Neural cell (in vitro differentiated cells): ENCODE measurements around the gene MACO1.

Experiments
- CTCF ChIP-seq: fragments of 450-650 bp; IDR thresholded peaks from 2 replicates; pipeline ENCODE4 v1.5.1; 2014; ENCODE audit warnings: antibody characterized with exemption, mild to moderate bottlenecking, moderate library complexity; ENCODE audit not compliant: poor library complexity, severe bottlenecking
- EP300 ChIP-seq: fragments of 450-650 bp; conservative IDR thresholded peaks from 2 replicates; pipeline ENCODE4 v1.6.1; 2014; ENCODE audit warnings: antibody characterized with exemption, mild to moderate bottlenecking, moderate library complexity; ENCODE audit not compliant: poor library complexity, severe bottlenecking
- EZH2 ChIP-seq: fragments of 200-600, 300-800 bp; shearing (Covaris generic), sonication (generic); IDR thresholded peaks from 2 replicates; pipeline ENCODE4 v1.6.1; 2014; ENCODE audit warnings: antibody characterized with exemption, low read length, borderline replicate concordance, mild to moderate bottlenecking; ENCODE audit not compliant: insufficient read depth, poor library complexity, severe bottlenecking
- MXI1 ChIP-seq: fragments of 450-650 bp; conservative IDR thresholded peaks from 2 replicates; pipeline ENCODE4 v1.6.1; 2014; ENCODE audit warnings: antibody characterized with exemption, mild to moderate bottlenecking; ENCODE audit not compliant: poor library complexity, severe bottlenecking
- POLR2AphosphoS5 ChIP-seq: IDR thresholded peaks from 2 replicates; pipeline ENCODE4 v1.6.1; 2012
- RAD21 ChIP-seq: fragments of 450-650 bp; conservative IDR thresholded peaks from 2 replicates; pipeline ENCODE4 v1.6.1; 2014; ENCODE audit warnings: antibody characterized with exemption, mild to moderate bottlenecking, moderate library complexity
- SMC3 ChIP-seq: fragments of 450-650 bp; conservative IDR thresholded peaks from 2 replicates; pipeline ENCODE4 v1.6.1; 2014; ENCODE audit warnings: antibody characterized with exemption, mild to moderate bottlenecking, moderate library complexity; ENCODE audit not compliant: poor library complexity
- TAF1 ChIP-seq: IDR thresholded peaks from 2 replicates; pipeline ENCODE4 v1.6.1; 2012; ENCODE audit warnings: low read depth
- TF ChIP-seq, protein P1 (sequence below): IDR thresholded peaks from 2 replicates; pipeline ENCODE4 v1.6.1; 2012; ENCODE audit warnings: borderline replicate concordance

- TF ChIP-seq CTCF (no peak), EP300 (no peak), POLR2AphosphoS5 (no peak), SMC3 (no peak), EZH2 (no peak), TAF1 (no peak), MXI1 (no peak), RAD21 (no peak)
- TF ChIP-seq, protein P1, sequence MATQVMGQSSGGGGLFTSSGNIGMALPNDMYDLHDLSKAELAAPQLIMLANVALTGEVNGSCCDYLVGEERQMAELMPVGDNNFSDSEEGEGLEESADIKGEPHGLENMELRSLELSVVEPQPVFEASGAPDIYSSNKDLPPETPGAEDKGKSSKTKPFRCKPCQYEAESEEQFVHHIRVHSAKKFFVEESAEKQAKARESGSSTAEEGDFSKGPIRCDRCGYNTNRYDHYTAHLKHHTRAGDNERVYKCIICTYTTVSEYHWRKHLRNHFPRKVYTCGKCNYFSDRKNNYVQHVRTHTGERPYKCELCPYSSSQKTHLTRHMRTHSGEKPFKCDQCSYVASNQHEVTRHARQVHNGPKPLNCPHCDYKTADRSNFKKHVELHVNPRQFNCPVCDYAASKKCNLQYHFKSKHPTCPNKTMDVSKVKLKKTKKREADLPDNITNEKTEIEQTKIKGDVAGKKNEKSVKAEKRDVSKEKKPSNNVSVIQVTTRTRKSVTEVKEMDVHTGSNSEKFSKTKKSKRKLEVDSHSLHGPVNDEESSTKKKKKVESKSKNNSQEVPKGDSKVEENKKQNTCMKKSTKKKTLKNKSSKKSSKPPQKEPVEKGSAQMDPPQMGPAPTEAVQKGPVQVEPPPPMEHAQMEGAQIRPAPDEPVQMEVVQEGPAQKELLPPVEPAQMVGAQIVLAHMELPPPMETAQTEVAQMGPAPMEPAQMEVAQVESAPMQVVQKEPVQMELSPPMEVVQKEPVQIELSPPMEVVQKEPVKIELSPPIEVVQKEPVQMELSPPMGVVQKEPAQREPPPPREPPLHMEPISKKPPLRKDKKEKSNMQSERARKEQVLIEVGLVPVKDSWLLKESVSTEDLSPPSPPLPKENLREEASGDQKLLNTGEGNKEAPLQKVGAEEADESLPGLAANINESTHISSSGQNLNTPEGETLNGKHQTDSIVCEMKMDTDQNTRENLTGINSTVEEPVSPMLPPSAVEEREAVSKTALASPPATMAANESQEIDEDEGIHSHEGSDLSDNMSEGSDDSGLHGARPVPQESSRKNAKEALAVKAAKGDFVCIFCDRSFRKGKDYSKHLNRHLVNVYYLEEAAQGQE = no peak
Measured at GRCh38 chr1:25477448-25478034, 46.8 kb downstream of the MACO1 start.
